Fibroblast of skin of right biceps (primary cell): ENCODE data around the gene OR6J1.
"Not testable (repeated sequence)": the region's sequence is repeated elsewhere in the genome, so short reads cannot be mapped to it uniquely, and the experiment has no call there.

Experiments used
- DNase-seq: peaks from one replicate; pipeline ENCODE4 v3.0.0-alpha.2; 2013

The OR6J1 gene

DNA sequence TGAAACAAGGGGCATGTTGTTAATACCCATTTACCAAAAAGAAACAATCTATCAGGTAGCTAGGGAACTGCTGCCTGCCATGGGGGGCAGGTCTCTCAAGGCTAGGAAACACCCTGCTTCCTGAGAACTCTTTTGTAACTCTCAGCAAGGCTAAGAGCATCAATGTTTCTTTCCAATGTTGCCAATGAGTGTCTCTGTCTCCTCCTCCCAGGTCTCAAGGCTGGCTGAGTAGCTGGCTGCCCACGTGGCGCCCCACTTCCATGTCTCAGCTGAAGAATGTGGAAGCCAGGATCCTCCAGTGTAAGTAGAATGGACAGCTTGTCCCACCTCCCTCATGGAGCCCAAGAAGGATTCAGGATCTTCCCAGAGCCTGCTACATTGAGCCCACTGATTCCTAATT lies 42.7 kb downstream of the OR6J1 start:
- DNase-seq, result no peak

DNA sequence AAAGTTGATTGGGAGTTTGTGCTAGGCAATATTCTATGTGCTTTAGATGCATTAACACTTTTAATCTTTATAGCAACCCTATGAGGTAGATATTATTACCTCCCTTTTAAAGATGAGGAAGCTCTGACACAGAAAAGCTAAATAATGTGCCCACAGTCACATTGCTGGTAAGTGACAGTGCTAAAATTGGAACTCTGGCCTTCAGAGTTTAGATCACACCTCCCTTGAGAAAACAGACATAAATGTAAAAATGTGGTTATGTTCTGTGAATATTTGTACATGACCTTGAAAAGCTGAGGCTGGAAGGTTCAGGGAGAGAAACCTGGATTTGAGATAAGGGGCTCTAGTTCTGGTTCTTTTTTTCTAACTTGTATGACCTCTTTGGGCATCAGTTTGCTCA lies 44.1 kb downstream of the OR6J1 start:
- DNase-seq, result no peak

DNA sequence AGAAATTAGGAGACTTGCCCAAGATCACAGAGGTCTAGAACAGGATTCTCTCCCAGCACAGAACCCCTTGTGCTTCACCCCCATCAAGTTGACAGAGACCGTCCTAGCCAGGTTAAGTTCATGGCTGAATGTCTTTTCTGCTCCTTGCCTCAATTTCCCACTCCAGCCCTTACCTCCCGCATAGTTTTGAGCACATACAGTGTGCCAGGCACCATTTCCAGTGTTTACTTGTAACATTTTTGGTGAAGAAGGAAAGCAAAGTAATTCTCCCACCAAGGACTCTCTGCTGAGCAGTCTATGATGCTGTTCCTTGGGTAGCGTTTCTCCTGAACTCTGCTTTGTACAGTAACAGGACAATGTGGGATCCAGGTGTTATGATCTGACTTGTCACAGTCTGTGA lies 44.8 kb downstream of the OR6J1 start:
- DNase-seq, result no peak

DNA sequence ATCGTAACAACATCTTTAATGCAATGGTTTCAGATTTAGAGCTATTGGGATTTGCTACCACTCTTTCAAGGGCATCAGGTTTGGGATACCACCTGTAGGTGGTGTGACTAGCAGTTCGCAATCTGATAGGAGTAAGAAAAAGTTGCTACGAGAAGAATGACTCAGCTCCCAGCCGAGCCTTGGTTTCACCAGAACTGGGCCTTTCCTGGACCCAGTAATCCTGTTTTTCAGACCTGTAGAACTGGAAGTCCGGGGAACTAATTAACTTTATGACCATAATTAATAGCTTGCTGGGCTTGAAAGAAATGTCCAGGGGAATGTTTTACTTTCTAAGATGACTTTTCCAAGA lies 45.3 kb downstream of the OR6J1 start:
- peak; percentile 56 for DNase-seq

DNA sequence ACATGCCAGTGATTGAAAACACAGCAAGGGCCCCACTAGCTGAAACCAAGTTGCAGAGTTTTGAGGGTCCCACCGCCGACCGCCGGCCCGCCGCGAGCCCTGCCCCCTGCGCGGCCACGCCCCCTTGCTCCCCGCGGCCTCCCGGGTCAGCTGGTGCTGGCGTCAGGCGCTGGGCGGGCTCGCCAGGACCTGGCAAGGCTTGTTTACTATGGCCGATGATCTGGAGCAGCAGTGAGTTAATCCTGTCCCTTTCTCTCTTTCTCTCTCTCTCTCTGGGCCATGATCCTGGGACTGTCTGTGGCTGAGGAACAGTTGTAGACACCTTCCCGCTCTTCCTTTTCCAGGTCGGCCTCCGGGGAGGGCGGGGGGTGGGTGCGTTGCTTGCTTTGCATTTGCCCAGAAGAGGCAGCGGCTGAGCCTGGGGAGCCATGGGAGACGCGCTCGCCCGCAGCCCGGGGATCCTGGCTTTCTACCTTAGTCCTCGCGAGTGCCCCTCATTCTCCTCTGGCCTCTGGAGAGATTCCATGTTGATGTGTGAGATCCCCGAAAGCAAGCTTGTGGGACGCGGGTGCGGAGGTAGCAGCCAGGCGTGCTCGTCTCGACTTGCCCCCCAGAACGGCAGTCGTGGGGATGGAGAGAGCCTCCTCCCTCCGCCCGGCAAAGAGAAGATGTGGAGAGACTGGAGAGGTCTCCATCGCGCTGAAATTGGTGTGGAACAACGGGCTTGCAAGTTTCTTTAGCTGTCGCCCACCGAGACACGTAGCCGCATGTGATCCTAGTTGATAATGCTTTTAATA lies 45.9 kb downstream of the OR6J1 start, which contains the start of gene ABHD4:
Gene ABHD4, plus strand, starts transcription at position 202 of the 797 bp plus-strand sequence. Its CDS starts 7 bp downstream, at position 209.
- DNase-seq, result peak; percentile 58

DNA sequence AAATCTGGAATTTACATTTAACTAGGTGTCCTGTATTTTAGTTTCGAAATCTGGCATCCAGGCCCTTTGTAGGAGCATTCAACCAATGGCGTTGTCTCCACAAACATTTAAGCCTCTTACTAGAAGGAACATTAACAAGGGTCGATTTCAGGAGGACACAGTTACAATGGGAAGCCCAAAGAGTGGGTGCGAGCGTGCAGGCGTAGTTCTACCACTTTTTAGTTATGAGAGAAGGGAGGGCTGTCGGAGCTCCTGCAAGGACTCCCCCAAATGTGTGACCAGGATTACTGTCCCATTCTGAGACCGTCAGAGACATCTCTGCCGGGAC lies 46.4 kb downstream of the OR6J1 start:
- no peak for DNase-seq

DNA sequence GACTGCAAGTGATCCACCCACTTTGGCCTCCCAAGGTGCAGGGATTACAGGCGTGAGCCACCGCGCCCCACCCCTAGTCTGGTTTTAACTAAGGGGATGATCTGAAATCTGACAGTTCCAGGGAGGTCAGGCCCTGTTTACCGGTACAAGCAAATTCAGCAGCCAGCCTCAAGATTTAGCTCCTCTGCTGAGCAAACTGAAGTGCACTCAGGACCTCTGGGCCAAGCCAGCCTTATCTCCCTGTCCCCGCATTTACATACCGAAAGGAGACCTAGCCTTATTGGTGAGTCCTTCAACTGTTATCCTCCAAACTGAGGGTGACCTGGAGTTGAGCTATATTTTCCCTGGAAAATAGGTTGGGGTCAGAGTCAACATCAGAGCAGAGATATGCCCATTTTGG lies 46.9 kb downstream of the OR6J1 start:
- no peak for DNase-seq

DNA sequence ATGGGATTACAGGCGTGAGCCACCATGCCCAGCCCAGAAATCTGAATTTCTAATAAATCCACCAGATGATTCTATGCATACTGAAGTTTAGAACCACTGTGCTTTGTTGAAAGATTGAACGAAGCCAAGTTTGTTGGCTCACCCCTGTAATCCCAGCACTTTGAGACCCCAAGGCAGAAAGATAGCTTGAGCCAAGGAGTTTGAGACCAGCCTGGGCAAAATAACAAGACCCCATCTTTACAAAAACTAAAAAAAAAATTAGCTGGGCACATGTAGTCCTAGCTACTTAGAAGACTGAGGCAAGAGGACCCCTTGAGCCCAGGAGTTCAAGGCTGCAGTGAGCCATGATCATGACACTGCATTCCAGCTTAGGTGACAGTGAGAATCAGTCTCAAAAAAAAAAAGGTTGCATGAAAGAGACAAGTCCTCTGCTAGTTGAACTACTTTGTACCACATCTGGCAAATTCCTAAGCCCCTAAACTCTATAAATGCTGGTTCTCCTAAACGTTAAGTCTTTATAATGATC lies 47.7 kb downstream of the OR6J1 start:
- no peak for DNase-seq

DNA sequence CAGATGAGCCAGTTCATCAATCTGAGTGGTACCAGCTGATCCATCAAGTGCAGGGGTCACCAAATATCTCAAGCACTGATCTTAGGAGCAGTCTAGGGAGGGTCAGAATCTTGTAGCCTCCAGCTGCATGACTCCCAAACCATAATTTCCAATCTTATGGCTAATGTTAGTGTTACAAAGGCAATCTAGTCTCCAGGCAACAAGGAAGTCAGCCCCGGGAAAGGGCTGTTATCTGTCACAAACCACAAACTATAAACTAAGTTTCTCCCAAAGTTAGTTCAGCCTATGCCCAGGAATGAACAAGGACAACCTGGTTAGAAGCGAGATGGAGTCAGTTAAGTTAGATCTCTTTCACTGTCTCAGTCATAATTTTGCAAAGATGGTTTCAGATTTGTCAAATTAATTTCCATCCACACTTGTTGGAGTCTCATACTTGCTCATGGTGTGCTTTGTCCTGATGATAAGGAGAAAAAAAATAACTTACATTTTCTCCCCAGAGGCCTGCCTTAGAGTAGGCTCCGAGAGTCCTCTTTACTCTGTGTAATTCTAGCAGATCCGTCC lies 49.9 kb downstream of the OR6J1 start:
- DNase-seq, result no peak

DNA sequence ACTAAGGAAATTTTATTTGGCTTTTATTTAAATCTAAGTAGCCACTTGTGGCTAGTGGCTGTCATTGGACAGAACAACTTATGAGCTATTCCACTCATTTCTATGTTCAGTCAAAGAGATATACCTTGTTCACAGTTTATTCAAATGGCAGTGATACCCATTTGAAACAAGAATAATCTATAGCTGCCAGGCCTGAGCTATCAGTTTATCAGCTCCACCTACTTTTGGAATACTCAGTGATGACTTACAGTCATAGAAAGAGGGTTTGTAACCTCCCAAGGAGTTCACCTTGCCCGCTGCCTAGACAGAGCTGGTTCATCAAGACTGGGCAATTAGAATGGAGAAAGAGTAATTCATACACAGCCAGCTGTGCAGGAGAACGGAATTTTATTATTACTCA lies 50.6 kb downstream of the OR6J1 start:
- no peak for DNase-seq

DNA sequence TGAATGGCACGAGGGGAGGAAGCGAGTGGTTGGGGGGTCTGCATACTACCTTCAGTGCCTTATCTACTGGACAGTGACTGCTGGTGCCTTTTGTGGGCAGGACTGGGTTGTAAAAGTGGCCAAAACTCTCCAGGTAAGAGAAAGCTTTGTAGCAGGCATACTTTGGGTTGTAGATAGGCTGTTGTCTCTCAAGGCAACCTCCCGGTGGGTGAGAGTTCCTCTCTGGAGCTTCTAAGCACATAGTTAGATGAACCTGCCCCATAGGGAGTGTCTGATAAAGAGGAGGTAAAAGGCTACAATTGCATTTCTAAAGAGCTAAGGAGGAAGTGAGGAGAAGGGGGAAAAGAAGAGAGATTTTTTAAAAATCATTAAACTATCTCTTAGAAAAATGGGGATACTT lies 51.0 kb downstream of the OR6J1 start:
- no peak for DNase-seq

DNA sequence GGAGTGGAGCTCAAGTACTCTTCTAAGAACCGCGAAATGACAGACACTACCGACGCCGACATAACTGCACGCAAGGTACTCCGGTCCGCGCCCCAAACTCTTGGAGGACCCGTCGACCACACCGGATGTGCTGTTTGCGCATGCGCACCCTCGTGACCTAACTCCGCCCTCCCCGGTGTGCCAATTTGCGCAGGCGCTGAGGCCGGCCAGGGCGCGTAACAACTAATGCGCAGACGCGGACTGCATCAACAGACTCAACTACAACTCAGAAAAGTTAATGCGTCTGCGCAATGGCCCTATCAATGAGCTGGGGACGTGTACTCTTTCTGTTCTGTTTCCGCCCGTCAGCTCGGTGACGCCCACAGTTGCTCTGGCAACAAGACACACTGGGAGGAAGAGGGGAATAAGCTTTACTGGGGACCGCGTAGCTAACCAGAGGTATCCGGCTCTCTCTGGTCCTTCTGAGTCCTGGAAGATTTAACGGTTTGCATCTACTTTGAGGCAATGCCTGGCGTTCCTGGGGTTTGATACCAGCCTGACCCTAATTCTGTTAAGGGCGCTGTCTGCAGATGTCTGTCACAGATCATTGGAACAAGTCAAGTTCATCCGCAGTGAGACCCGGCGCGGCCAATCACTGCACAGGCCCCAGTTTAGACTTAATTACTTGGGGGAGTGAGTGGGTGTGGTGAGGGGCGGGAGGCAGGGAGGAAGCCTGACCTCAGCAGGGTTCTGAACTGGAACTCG lies 54.9 kb downstream of the OR6J1 start, which contains the start of gene DAD1:
Gene DAD1, minus strand, starts transcription at position 129 of the 744 bp plus-strand sequence. Its CDS starts 67 bp downstream, at position 62.
- peak; percentile 100 for DNase-seq

DNA sequence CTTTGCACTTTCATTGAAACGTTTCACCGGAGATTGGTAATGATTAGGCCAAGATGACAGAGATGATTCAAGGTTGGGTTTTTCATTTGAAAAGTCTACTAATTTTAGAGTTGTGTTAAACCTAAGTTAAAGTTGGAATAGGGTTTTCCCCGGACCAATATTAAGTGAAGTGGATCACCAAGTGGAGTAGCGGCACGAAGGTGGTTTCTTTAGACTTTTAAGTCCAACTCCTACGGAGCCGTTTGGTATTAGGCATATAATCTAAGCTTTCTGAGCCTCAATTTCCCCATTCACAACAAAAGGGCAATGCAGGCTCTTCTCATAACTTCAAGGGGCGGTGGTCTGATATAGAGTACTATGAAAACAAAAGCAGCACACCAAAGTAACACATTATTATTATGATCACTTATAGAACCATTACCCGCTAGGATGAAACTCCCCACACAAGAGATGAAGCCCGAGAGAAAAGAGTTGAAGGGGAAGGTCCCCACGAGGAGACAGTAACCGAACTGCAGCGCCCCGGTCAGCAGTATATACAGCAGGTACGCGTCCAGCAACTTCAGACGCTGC lies 55.5 kb downstream of the OR6J1 start:
- no peak for DNase-seq

DNA sequence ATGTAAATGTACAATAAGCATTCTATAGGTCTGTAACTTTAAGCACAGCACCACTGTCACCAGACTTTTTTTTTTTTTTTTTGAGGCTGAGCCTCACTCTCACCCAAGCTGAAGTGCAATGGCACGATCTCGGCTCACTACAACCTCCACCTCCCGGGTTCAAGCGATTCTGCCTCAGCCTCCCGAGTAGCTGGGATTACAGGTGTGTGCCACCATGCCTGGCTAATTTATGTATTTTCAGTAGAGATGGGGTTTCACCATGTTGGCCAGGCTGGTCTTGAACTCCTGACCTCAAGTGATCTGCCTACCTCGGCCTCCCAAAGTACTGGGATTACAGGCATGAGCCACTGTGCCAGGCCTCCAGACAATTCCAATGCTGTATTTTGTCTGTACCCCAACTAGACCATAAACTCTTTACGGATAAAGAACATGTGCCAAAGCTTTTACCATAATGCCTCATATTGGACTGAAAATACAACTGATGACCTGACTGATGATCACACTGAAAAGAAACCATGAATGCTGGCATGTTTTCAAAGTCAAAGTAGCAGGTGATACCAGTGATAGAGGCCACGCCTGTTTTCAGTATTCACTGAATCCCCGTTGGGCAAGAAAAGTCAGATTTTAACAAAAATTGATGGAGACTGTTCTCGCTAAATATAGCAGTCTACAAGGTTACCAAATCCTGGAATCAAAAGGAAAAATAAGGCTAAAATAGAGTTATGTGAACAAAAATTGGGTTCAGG lies 56.3 kb downstream of the OR6J1 start:
- DNase-seq, result not testable (repeated sequence)

DNA sequence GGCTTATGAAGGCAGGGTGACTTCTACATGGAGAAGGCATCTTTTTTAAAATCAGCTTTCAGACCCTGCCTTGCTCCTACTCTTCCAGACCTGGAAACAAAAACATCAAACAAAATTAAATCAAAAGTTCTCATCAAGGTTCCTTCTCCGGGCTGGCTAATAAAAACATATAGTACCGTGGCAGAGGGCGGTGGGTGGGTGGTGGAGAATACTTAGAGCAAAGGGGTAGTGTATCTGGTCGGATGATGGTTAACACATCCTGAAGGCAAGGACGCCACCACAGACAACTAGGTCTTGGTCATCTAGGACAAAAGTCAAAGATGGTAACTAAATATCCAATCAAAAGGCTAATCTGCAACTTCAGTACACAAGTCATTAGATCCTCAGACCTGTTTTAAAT lies 56.9 kb downstream of the OR6J1 start:
- no peak for DNase-seq

DNA sequence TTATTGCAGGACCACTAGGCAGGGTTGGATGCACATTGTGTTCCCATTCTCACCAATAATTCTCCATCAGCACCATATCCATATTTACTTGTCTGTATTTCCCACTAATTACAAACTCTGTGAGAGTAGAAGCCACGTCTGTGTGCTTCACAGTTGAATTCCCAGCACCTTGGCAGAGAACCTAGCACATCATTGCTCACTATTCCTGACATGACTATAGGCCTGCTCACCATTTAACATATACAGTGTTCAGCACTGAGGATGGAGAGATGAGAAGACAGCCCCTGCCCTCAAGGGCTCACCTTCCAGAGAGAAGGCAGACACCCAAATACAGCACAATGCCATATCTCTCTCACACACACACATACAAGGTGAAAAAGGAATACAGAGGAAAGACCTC lies 60.2 kb downstream of the OR6J1 start:
- no peak for DNase-seq
